Measurements from ENCODE around the gene FXYD5.
"Not testable (repeated sequence)": the region's sequence is repeated elsewhere in the genome, so short reads cannot be mapped to it uniquely, and the experiment has no call there.

The FXYD5 gene

DNA sequence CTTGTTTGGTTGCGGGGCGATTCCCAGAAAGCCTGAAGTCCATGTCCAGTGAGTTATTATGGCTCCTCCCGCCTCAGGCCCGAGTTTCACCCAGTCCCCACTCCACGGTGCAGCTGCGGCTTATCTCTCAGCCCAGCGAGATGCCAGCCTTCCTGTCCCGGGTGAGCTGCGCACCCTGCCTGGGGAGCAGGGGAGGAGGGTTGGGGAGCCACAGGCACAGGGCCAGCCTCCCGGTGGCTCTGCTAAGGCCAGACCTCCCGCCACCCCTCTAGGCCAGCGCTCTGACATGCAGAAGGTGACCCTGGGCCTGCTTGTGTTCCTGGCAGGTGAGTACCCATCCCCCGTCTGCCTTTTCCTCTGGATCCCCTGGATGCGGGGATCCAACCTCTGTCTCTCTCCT is 35.4 kb upstream of the FXYD5 start:
- no peak overlapping the region for H3K4me3 ChIP-seq (ENCODE audit: low read length)
- DNase-seq (ENCODE audit: low read depth, low spot score), result no peak

DNA sequence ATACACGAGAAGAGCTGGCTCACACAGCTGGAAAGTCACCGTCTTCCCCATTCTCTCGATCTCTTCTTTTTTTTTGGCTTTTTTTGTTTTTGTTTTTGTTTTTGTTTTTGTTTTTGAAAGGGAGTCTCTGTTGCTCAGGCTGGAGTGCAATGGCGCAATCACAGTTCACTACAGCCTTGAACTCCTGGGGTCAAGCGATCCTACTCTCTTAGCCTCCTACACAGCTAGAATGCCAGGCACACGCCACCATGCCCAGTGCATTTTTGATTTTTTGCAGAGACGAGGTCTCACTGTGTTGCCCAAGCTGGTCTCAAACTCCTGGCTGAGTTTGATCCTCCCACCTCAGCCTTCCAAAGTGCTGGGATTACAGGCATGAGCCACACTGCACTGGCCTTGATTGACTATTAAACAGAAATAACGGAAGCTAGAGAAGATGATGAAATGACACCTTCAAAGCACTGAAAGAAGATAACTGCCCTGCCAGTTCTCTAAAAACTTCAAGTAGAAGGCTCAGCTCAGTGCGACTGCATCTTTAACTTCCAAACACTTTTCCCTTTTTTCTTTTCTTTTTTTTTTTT is 34.9 kb upstream of the FXYD5 start:
- H3K4me3 ChIP-seq (ENCODE audit: low read length), result no peak overlapping the region
- DNase-seq (ENCODE audit: low read depth, low spot score), result no peak

DNA sequence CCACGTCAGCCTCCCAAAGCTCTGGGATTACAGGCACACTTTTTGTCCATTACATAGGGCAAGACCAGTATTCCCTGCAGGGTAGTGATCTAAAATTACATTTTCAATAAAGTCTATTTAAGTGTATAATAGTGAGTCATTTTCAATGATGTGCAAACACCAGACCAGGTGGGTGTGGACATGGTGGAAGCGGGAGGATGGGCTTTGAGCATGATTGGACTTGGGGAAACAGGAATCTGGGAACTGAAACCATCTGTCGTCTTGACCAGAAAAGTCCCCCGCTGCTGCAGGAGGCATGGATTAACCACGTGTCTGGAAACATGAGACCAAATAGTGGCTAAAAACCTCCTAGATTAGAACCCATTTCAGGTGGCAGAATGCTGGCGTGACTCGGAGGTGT is 34.0 kb upstream of the FXYD5 start:
- no peak for DNase-seq (ENCODE audit: low read depth, low spot score)
- no peak overlapping the region for H3K4me3 ChIP-seq (ENCODE audit: low read length)

- no peak overlapping the region for H3K4me3 ChIP-seq (ENCODE audit: low read length)
- no peak for DNase-seq (ENCODE audit: low read depth, low spot score)
Observed at GRCh38 chr19:35120898-35121297, 33.6 kb upstream of the FXYD5 start.

DNA sequence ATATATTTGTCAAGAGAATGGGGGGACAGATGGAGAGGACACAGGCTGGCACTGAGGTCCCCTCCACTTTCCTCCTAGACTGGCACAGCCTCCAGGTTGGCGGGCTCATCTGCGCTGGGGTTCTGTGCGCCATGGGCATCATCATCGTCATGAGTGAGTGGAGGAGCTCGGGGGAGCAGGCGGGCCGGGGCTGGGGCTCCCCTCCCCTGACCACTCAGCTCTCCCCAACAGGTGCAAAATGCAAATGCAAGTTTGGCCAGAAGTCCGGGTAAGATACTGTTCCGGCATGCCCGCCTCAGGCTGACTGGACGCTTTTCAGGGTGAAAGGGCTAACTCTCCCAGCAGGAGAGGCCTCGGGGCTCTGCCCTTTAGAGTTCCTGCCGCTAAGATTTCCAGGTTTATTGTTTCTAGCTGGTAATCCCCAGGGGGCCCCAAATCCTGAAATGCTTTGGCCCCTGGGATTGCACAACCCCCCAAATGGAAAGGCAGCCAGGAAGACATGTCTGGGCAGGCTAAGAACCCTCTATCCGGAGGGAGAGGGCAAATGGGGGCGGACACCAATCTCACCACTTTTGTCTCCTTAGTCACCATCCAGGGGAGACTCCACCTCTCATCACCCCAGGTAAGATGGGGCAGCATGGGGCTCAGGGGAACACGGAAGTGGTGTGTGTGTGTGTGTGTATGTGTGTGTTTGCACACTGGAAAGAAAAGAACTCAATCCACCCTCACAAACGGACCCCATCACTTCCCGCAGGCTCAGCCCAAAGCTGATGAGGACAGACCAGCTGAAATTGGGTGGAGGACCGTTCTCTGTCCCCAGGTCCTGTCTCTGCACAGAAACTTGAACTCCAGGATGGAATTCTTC is 31.6 kb upstream of the FXYD5 start:
- no peak for DNase-seq (ENCODE audit: low read depth, low spot score)
- H3K4me3 ChIP-seq (ENCODE audit: low read length), result no peak overlapping the region

DNA sequence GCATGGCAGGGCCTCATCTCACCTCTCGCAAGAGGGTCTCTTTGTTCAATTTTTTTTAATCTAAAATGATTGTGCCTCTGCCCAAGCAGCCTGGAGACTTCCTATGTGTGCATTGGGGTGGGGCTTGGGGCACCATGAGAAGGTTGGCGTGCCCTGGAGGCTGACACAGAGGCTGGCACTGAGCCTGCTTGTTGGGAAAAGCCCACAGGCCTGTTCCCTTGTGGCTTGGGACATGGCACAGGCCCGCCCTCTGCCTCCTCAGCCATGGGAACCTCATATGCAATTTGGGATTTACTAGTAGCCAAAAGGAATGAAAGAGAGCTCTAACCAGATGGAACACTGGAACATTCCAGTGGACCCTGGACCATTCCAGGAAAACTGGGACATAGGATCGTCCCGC is 31.0 kb upstream of the FXYD5 start:
- no peak overlapping the region for H3K4me3 ChIP-seq (ENCODE audit: low read length)
- DNase-seq (ENCODE audit: low read depth, low spot score), result no peak

DNA sequence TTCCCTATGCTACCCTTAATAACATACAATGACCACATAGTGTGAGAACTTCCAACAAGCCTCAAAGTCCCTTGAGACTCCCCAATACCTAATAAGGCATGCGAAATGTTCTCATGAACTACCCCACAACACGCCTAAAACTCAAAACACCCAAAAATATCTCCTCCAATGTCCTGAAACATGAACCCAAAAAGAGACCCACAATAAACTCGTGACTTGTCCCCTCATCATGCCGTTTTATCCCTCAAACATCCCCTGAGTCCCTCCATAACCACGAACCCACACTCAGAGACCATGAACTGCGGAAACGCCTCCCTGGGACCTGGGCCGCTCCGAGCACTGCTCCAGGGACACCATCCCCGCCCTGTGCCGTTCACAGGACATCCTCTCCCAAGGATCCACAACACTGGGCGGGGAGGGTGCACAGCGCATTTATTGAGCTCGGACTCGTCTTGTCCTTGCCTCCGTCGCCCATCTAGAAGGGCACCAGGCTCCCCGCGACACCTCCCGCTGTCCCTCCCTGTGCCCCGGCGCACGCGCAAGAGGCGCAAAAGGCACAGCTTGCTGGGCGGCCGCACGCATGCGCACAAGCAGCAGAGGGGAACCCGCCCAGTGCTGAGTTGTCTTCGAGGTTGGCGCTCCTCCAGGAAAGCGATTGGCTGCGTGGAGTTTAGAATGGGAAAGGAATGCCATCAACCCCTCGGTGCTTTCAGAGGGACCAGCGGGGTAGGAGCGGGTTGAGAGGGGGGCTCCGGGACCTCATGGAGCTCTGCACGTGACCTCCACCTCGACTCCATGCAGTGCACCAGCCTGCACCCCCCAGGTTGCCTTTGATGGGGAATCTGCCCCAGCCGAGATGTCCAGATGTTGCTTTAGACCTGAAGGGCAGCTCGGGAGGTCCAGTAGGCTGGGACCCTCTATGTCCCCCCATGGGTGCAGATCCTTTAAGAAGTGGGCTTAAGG is 30.2 kb upstream of the FXYD5 start:
- DNase-seq (ENCODE audit: low read depth, low spot score), result peak; percentile 65
- H3K4me3 ChIP-seq (ENCODE audit: low read length), result peak overlapping the region; percentile 68

DNA sequence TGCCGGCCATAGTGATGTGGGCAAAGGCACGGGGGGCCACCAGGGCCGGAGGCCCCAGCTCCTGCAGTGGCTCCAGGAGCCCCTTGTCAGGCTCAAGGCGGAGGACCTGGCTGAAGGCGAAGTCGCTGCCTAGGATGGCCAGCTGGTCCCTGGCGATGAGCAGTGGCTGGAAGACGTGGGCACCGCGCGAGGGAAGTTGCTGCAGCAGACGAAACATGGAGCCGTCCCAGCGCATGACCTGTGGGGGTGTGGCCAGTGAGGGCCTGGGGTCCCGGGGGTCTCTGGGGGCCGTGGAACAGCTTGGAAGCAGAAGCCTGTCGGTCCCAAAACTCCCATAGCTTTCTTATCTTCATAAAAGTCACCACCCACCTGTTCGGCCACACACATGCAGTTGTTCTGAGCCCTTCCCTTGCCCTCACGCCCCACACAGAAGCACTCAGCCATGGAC is 29.2 kb upstream of the FXYD5 start:
- no peak for DNase-seq (ENCODE audit: low read depth, low spot score)

GRCh38 chr19:35125749-35126623 is 28.5 kb upstream of the FXYD5 start:
- H3K4me3 ChIP-seq (ENCODE audit: low read length), result no peak overlapping the region
- DNase-seq (ENCODE audit: low read depth, low spot score), result no peak

More for the DNA sequence above, 29.2 kb upstream of the FXYD5 start:
- H3K4me3 ChIP-seq (ENCODE audit: low read length), result peak overlapping the region; percentile 68; the same call in 1 of the 2 replicates

DNA sequence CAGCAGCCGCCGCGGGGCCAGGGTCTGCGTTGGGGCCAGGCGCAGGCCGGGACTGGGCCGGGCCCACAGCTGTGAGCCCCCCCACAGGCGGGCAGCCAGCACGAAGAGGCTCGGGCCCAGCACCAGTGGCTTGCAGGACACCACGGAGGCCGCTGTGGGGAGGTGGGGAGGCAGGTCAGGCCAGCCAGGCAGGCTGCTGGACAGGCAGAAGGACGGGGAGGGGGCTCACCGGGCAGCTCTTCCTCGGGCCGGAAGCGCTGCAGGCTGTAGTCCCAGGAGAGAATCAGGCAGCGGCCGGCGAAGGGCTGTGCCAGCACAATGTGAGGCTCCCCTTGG is 27.9 kb upstream of the FXYD5 start:
- no peak for DNase-seq (ENCODE audit: low read depth, low spot score)
- H3K4me3 ChIP-seq (ENCODE audit: low read length), result no peak overlapping the region

GRCh38 chr19:35127871-35128270 is 26.7 kb upstream of the FXYD5 start:
- H3K4me3 ChIP-seq (ENCODE audit: low read length), result no peak overlapping the region
- DNase-seq (ENCODE audit: low read depth, low spot score), result no peak

GRCh38 chr19:35128398-35129057 is 26.0 kb upstream of the FXYD5 start:
- DNase-seq (ENCODE audit: low read depth, low spot score), result no peak
- no peak overlapping the region for H3K4me3 ChIP-seq (ENCODE audit: low read length)

DNA sequence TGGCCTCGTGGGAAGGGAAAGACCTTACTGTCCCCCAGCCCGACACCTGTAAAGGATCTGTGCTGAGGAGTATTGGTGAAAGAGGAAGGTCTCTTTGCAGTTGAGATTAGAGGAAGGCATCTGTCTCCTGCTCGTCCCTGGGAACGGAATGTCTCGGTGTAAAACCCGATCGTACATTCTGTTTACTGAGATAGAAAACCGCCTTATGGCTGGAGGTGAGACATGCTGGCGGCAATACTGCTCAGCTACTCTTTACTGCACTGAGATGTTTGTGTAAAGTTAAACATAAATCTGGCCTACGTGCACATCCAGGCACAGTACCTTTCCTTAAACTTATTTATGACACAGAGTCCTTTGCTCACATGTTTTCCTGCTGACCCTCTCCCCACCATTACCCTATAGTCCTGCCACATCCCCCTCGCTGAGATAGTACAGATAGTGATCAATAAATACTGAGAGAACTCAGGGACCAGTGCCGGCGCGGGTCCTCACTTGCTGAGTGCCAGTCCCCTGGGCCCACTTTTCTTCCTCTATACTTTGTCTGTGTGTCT is 24.7 kb upstream of the FXYD5 start:
- not testable (repeated sequence) for DNase-seq (ENCODE audit: low read depth, low spot score)

GRCh38 chr19:35130761-35131720 is 23.5 kb upstream of the FXYD5 start:
- DNase-seq (ENCODE audit: low read depth, low spot score), result no peak
- no peak overlapping the region for H3K4me3 ChIP-seq (ENCODE audit: low read length)

More for the DNA sequence above, 24.7 kb upstream of the FXYD5 start:
- not testable (repeated sequence) for H3K4me3 ChIP-seq (ENCODE audit: low read length)

GRCh38 chr19:35132254-35132653 is 22.3 kb upstream of the FXYD5 start:
- DNase-seq (ENCODE audit: low read depth, low spot score), result no peak
- no peak overlapping the region for H3K4me3 ChIP-seq (ENCODE audit: low read length)

DNA sequence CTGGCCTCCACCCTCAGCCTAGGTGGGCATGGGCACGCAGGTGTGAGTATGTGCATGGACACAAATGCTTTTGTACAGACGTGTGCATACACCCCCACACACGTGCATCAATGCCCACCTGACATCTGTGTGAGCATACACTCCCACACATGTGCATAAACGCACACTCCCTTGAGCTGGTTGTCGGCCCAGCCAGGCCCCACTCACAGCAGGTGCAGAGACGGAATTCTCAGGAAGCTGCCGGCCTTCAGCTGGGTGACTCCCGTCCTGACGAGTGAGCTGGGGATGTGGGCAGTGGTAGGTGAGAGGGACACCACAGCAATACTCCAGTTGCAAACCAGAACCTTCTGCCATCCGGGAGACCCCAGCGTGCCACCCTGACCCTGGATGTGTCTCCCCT is 20.7 kb upstream of the FXYD5 start:
- no peak overlapping the region for H3K4me3 ChIP-seq (ENCODE audit: low read length)
- no peak for DNase-seq (ENCODE audit: low read depth, low spot score)
